ENCODE results near the gene POSTN.

- no peak for TF ChIP-seq CTCF (conservative IDR thresholded peaks at IDR 0.05)
- no peak for TF ChIP-seq EZH2 (IDR thresholded peaks at IDR 0.05; ENCODE audit: low read depth)
Observed at GRCh38 chr13:37615276-37615675, 16.7 kb upstream of the POSTN start.

Measured in PC-9 (cell line).